SU-DHL-6 (cell line): ENCODE measurements around the gene ACOT8.

Source experiments
- H2AFZ ChIP-seq: fragments of 200-600 bp; sonication (generic); 2 replicates; pipeline ENCODE4 v1.6.1; 2014; ENCODE audit warnings: low read depth, mild to moderate bottlenecking, moderate library complexity, mixed read lengths, antibody characterized with exemption, low read length; ENCODE audit not compliant: severe bottlenecking
- H3F3A ChIP-seq: fragments of 200-600 bp; shearing (Covaris generic); 2 replicates; pipeline ENCODE4 v1.6.0; 2016; ENCODE audit warnings: antibody characterized with exemption, mild to moderate bottlenecking; ENCODE audit not compliant: insufficient read depth
- H3K27ac ChIP-seq: fragments of 200-600 bp; sonication (generic); 2 replicates; pipeline ENCODE4 v1.5.1; 2016; ENCODE audit warnings: low read depth, mild to moderate bottlenecking, low read length, moderate library complexity, mixed read lengths
- H3K27me3 ChIP-seq: fragments of 200-600 bp; sonication (generic), shearing (Covaris generic); 2 replicates; pipeline ENCODE4 v1.6.0; 2014; ENCODE audit warnings: mild to moderate bottlenecking, low read length
- H3K36me3 ChIP-seq: fragments of 200-600 bp; sonication (generic); 2 replicates; pipeline ENCODE4 v1.6.1; 2014; ENCODE audit warnings: mild to moderate bottlenecking, low read length, mixed read lengths
- H3K4me2 ChIP-seq: fragments of 300-600, 200-600 bp; shearing (Covaris generic), sonication (generic); 2 replicates; pipeline ENCODE4 v1.6.0; 2014; ENCODE audit warnings: low read length, low read depth, mild to moderate bottlenecking; ENCODE audit not compliant: poor library complexity, severe bottlenecking
- H3K4me3 ChIP-seq: fragments of 200-600 bp; sonication (generic); 2 replicates; pipeline ENCODE4 v1.5.1; 2014; ENCODE audit warnings: antibody characterized with exemption, low read length, mild to moderate bottlenecking, mixed read lengths; ENCODE audit not compliant: insufficient read depth, poor library complexity, severe bottlenecking
- H3K79me2 ChIP-seq: fragments of 200-600 bp; sonication (generic); 2 replicates; pipeline ENCODE4 v1.6.1; 2014; ENCODE audit warnings: mild to moderate bottlenecking, low read length, moderate library complexity; ENCODE audit not compliant: insufficient read depth
- H3K9ac ChIP-seq: fragments of 200-600 bp; sonication (generic); 2 replicates; pipeline ENCODE4 v1.7.0; 2014; ENCODE audit warnings: mild to moderate bottlenecking, low read length
- H3K9me2 ChIP-seq: fragments of 200-600 bp; sonication (generic); replicated peaks from 2 replicates; pipeline ENCODE4 v1.6.1; 2014; ENCODE audit warnings: low read length; ENCODE audit not compliant: insufficient read depth
- H3K9me3 ChIP-seq: fragments of 200-600 bp; sonication (generic); 2 replicates; pipeline ENCODE4 v1.6.1; 2014; ENCODE audit warnings: low read length, mixed read lengths; ENCODE audit not compliant: insufficient read depth
- H4K20me1 ChIP-seq: fragments of 200-600 bp; sonication (generic); 2 replicates; pipeline ENCODE4 v1.6.1; 2014; ENCODE audit warnings: low read depth, mild to moderate bottlenecking, antibody characterized with exemption, low read length, moderate library complexity, mixed read lengths
- EZH2phosphoT487 ChIP-seq: fragments of 200-600 bp; sonication (generic), shearing (Covaris generic); conservative IDR thresholded peaks from 2 replicates; pipeline ENCODE4 v1.6.1; 2018; ENCODE audit warnings: mild to moderate bottlenecking, antibody characterized with exemption, low read length, moderate library complexity, mixed read lengths
- TF ChIP-seq, protein P1 (sequence below): fragments of 200-600 bp; sonication (generic); IDR thresholded peaks from one replicate; pipeline ENCODE4 v1.5.1; 2017; ENCODE audit warnings: antibody characterized with exemption, mild to moderate bottlenecking, low read length, moderate library complexity; ENCODE audit not compliant: insufficient read depth, poor library complexity, severe bottlenecking

The ACOT8 gene

DNA sequence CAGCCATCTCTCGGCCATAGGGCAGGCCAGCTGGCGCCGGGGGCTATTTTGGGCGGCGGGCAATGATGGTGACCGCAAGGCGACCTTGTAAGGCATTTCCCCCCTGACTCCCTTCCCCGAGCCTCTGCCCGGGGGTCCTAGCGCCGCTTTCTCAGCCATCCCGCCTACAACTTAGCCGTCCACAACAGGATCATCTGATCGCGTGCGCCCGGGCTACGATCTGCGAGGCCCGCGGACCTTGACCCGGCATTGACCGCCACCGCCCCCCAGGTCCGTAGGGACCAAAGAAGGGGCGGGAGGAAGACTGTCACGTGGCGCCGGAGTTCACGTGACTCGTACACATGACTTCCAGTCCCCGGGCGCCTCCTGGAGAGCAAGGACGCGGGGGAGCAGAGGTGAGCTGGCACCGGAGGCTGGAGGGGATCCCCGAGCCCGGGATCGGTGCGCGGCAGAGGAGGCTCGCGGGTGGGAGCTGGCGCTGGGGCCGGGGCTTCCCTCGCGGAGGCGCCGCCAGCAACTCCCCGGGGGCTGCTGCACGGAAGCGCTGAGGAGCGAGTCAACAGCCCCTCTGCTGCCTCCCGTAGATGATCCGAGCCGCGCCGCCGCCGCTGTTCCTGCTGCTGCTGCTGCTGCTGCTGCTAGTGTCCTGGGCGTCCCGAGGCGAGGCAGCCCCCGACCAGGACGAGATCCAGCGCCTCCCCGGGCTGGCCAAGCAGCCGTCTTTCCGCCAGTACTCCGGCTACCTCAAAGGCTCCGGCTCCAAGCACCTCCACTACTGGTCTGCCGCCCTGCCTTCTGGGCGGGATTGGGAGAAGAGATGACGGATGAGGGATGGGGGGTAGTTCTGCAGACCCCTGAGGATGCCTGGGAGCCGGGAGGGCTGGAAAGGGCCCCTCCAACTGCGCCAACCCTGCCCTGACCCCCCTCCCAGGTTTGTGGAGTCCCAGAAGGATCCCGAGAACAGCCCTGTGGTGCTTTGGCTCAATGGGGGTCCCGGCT, 34.1 kb upstream of the ACOT8 start, which contains the start of the genes CTSA and NEURL2:
CTSA (plus strand) TSS at position 351 of the 999 bp plus-strand sequence; CDS start at position 585, 234 bp downstream.
NEURL2 (minus strand) TSS at position 224 of the 999 bp plus-strand sequence; CDS start at position 7, 217 bp downstream.
- Histone ChIP-seq H2AFZ (peak within 1 kb of the TSS; percentile 93), H3K9ac (peak within 1 kb of the TSS; percentile 81), H4K20me1 (no peaks in the 10 kb centered on the region), H3F3A (no peaks in the 10 kb centered on the region), H3K4me2 (peak within 1 kb of the TSS; percentile 65), H3K36me3 (no peaks in the 10 kb centered on the region), H3K9me2 (no peaks in the 10 kb centered on the region), H3K79me2 (no peaks in the 10 kb centered on the region), H3K27me3 (no peaks in the 10 kb centered on the region), H3K27ac (peak within 1 kb of the TSS; percentile 45), H3K9me3 (no peaks in the 10 kb centered on the region), H3K4me3 (peak within 1 kb of the TSS; percentile 86)
- TF ChIP-seq, protein P1, sequence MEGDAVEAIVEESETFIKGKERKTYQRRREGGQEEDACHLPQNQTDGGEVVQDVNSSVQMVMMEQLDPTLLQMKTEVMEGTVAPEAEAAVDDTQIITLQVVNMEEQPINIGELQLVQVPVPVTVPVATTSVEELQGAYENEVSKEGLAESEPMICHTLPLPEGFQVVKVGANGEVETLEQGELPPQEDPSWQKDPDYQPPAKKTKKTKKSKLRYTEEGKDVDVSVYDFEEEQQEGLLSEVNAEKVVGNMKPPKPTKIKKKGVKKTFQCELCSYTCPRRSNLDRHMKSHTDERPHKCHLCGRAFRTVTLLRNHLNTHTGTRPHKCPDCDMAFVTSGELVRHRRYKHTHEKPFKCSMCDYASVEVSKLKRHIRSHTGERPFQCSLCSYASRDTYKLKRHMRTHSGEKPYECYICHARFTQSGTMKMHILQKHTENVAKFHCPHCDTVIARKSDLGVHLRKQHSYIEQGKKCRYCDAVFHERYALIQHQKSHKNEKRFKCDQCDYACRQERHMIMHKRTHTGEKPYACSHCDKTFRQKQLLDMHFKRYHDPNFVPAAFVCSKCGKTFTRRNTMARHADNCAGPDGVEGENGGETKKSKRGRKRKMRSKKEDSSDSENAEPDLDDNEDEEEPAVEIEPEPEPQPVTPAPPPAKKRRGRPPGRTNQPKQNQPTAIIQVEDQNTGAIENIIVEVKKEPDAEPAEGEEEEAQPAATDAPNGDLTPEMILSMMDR, result no peak
- no peak for TF ChIP-seq EZH2phosphoT487

DNA sequence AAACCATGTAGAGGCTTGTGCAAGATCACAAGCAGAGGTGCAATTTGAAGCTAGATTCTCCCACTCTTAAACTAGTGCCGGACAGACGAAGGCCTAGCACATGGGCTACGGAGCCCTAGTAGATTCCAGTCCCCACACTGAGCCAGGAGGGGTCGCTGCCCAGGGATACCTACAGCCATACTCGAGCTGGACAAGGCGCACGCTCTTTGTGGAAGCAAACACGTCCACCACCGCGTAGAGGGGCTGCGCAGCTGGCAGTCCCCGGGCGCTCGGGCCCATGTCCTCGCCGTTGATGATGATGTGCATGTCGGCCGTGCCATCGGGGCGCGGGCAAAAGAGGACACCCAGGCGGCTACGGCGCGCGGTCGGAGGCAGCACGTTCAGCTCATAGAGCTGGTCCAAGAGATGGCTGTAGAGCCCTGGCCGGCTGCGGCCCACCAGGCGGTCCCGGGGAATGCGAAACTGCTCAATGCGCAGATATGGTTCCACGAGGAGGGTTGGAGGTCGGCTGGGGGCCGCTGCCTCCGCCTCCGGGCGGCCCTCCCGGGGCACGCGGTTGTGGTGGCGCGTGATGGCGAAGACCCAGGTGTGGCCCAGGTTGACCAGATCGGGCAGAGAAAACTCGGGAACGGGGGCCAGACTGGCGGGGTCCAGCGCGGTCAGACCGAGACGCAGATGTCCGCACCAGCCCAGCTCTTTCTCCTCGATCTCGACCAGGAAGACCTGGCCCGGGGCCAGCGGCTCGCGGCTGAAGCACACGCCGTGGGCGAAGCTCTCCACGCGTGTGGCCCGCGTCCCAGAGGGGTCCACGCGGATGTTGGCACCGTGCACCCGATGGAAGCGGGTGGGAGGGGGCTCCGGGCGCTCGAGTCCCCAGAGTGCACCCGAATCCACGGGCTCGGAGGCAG, 33.1 kb upstream of the ACOT8 start:
- H4K20me1 ChIP-seq, result no peaks in the 10 kb centered on the region
- peak overlapping the region; percentile 65 for H3K4me2 ChIP-seq
- no peaks in the 10 kb centered on the region for H3K36me3 ChIP-seq
- H3K9me3 ChIP-seq, result no peaks in the 10 kb centered on the region
- H3K79me2 ChIP-seq, result no peaks in the 10 kb centered on the region
- H3K9ac ChIP-seq, result peak overlapping the region; percentile 81
- H3F3A ChIP-seq, result no peaks in the 10 kb centered on the region
- H2AFZ ChIP-seq, result peak overlapping the region; percentile 93
- H3K27me3 ChIP-seq, result no peaks in the 10 kb centered on the region
- H3K9me2 ChIP-seq, result no peaks in the 10 kb centered on the region
- H3K27ac ChIP-seq, result peak overlapping the region; percentile 45
- peak overlapping the region; percentile 86 for H3K4me3 ChIP-seq
- TF ChIP-seq, protein P1, result no peak
- no peak for TF ChIP-seq EZH2phosphoT487

DNA sequence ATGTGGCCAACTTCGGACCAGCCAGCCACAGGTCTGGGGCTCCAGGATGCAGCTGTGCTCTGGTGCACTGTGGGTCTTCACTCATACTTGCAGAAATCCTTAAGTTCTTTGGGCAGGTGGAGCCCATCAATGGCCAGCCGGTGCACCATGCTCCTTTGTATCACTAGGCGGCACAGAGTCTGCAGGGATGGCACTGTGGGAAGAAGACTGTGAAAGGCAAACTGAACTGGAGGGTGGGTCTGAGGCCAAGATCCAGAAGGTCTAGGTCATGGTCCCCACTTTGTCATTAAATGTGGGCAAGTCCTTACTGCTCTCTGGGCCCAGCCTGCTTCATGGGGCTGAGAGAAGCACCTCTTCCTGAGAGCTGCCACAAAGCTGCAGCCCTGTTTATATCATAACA, 31.5 kb upstream of the ACOT8 start:
- H3K79me2 ChIP-seq, result no peaks in the 10 kb centered on the region

More for the DNA sequence above, 31.5 kb upstream of the ACOT8 start:
- Histone ChIP-seq H4K20me1 (no peaks in the 10 kb centered on the region), H3K36me3 (no peaks in the 10 kb centered on the region), H3K9me3 (no peaks in the 10 kb centered on the region), H2AFZ (no peak overlapping the region), H3K9me2 (no peaks in the 10 kb centered on the region), H3K4me3 (no peak overlapping the region), H3K27ac (no peak overlapping the region), H3K4me2 (no peak overlapping the region), H3K27me3 (no peaks in the 10 kb centered on the region), H3K9ac (no peak overlapping the region), H3F3A (no peaks in the 10 kb centered on the region)
- TF ChIP-seq, protein P1, result no peak
- no peak for TF ChIP-seq EZH2phosphoT487
